Measurements from ENCODE around the gene PJA2.

DNA sequence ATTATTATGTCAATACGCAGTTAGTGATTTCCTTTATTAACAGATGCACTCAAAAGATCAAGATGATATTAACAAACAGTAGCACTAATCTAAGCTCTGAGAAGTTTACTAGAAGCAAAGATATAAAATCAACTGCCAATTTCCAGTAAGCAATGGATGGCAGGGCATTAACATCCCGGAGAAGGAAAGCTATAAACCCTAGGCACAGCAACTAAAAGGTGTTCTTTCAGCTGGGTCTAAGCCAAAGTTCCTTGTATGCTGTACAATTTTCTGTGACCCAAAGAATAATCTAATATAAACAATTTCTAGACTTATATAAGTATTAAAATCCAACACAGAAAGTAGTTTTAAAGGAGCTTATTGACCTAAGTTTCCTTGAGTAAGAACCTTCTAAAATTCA lies 39.4 kb downstream of the PJA2 start:
- TF ChIP-seq, protein P1, sequence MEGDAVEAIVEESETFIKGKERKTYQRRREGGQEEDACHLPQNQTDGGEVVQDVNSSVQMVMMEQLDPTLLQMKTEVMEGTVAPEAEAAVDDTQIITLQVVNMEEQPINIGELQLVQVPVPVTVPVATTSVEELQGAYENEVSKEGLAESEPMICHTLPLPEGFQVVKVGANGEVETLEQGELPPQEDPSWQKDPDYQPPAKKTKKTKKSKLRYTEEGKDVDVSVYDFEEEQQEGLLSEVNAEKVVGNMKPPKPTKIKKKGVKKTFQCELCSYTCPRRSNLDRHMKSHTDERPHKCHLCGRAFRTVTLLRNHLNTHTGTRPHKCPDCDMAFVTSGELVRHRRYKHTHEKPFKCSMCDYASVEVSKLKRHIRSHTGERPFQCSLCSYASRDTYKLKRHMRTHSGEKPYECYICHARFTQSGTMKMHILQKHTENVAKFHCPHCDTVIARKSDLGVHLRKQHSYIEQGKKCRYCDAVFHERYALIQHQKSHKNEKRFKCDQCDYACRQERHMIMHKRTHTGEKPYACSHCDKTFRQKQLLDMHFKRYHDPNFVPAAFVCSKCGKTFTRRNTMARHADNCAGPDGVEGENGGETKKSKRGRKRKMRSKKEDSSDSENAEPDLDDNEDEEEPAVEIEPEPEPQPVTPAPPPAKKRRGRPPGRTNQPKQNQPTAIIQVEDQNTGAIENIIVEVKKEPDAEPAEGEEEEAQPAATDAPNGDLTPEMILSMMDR (IDR thresholded peaks at IDR 0.05; ENCODE audit: poor library complexity, severe bottlenecking) = no peak
- TF ChIP-seq, protein P2, sequence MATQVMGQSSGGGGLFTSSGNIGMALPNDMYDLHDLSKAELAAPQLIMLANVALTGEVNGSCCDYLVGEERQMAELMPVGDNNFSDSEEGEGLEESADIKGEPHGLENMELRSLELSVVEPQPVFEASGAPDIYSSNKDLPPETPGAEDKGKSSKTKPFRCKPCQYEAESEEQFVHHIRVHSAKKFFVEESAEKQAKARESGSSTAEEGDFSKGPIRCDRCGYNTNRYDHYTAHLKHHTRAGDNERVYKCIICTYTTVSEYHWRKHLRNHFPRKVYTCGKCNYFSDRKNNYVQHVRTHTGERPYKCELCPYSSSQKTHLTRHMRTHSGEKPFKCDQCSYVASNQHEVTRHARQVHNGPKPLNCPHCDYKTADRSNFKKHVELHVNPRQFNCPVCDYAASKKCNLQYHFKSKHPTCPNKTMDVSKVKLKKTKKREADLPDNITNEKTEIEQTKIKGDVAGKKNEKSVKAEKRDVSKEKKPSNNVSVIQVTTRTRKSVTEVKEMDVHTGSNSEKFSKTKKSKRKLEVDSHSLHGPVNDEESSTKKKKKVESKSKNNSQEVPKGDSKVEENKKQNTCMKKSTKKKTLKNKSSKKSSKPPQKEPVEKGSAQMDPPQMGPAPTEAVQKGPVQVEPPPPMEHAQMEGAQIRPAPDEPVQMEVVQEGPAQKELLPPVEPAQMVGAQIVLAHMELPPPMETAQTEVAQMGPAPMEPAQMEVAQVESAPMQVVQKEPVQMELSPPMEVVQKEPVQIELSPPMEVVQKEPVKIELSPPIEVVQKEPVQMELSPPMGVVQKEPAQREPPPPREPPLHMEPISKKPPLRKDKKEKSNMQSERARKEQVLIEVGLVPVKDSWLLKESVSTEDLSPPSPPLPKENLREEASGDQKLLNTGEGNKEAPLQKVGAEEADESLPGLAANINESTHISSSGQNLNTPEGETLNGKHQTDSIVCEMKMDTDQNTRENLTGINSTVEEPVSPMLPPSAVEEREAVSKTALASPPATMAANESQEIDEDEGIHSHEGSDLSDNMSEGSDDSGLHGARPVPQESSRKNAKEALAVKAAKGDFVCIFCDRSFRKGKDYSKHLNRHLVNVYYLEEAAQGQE (IDR thresholded peaks at IDR 0.05; ENCODE audit: borderline replicate concordance) = no peak
- no peak for TF ChIP-seq POLR2AphosphoS5 (IDR thresholded peaks at IDR 0.05)
